ENCODE results near the gene MAOA.
"Not testable (repeated sequence)": the region's sequence is repeated elsewhere in the genome, so short reads cannot be mapped to it uniquely, and the experiment has no call there.

The MAOA gene

DNA sequence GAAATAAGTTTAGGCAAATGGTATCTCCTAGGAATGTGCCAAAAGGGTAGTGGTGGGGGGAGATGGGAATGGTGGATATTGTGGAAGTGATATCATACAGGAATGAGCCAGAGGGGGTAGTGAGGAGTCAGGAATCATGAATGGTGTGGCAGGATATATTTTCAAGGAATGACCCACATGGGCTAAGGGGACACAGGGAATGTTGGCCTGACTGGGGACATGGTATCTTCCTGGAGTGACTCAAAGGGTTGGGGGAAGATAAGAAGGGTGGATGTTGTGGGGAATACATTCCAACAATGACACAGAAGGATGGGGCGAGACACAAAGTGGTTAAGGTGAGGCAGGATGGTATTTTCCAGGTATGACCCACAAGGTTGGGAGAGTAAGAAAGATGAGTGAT is 60.6 kb downstream of the MAOA start:
- no peak for FAIRE-seq

GRCh38 chrX:43717161-43717560 is 61.1 kb downstream of the MAOA start:
- TF ChIP-seq, protein P1, sequence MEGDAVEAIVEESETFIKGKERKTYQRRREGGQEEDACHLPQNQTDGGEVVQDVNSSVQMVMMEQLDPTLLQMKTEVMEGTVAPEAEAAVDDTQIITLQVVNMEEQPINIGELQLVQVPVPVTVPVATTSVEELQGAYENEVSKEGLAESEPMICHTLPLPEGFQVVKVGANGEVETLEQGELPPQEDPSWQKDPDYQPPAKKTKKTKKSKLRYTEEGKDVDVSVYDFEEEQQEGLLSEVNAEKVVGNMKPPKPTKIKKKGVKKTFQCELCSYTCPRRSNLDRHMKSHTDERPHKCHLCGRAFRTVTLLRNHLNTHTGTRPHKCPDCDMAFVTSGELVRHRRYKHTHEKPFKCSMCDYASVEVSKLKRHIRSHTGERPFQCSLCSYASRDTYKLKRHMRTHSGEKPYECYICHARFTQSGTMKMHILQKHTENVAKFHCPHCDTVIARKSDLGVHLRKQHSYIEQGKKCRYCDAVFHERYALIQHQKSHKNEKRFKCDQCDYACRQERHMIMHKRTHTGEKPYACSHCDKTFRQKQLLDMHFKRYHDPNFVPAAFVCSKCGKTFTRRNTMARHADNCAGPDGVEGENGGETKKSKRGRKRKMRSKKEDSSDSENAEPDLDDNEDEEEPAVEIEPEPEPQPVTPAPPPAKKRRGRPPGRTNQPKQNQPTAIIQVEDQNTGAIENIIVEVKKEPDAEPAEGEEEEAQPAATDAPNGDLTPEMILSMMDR (IDR thresholded peaks at IDR 0.05; ENCODE audit: insufficient read depth, missing control alignments), result no peak
- DNase-seq (ENCODE audit: insufficient read length, low spot score) (no peak), FAIRE-seq (no peak)

More for the DNA sequence above, 60.6 kb downstream of the MAOA start:
- DNase-seq (ENCODE audit: insufficient read length, low spot score), result no peak
- TF ChIP-seq, protein P1 (IDR thresholded peaks at IDR 0.05; ENCODE audit: insufficient read depth, missing control alignments), result no peak

DNA sequence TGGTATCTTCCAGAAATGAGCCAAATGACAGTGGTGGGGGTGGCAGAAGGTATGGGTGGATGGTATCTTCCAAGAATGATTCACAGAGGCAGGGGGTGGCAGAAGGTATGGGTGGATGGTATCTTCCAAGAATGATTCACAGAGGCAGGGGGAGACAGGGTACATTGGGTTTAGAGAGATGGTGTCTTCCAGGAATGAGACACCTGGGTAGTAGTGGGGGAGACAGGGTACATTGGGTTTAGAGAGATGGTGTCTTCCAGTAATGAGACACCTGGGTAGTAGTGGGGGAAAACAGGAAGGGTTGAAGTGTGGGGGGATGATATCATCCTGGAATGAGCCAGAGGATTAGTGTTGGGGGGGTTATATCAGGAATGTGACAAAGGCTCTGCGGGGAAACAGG is 62.0 kb downstream of the MAOA start:
- DNase-seq (ENCODE audit: insufficient read length, low spot score), result no peak
- no peak for FAIRE-seq
- TF ChIP-seq, protein P1 (IDR thresholded peaks at IDR 0.05; ENCODE audit: insufficient read depth, missing control alignments), result no peak

GRCh38 chrX:43718546-43718945 is 62.4 kb downstream of the MAOA start:
- FAIRE-seq (no peak), DNase-seq (ENCODE audit: insufficient read length, low spot score) (no peak)
- TF ChIP-seq, protein P1 (IDR thresholded peaks at IDR 0.05; ENCODE audit: insufficient read depth, missing control alignments), result no peak

DNA sequence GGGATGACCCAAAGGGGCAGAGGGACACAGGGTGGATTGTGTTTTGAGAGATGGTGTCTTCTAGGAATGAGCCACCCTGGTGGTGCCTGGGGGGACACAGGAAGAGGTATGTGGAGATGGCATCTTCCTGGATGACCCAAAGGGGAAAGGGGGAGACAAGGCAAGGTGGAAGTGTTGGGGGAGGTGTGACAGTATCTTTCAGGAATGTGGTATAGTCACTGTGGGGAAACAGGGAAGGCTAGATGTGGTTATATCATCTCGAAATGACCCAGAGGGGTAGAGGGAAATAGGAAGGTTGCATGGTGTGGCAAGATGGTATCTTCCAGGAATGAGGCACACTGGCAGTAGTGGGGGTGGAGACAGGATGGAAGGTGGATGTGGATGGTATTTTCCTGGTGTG is 62.9 kb downstream of the MAOA start:
- FAIRE-seq, result no peak
- DNase-seq (ENCODE audit: insufficient read length, low spot score), result no peak
- TF ChIP-seq, protein P1 (IDR thresholded peaks at IDR 0.05; ENCODE audit: insufficient read depth, missing control alignments), result no peak

- TF ChIP-seq, protein P1 (IDR thresholded peaks at IDR 0.05; ENCODE audit: insufficient read depth, missing control alignments), result no peak
- FAIRE-seq, result no peak
Measured at GRCh38 chrX:43720082-43720481, 64.0 kb downstream of the MAOA start.

GRCh38 chrX:43720961-43721360 is 64.9 kb downstream of the MAOA start:
- FAIRE-seq (no peak), DNase-seq (ENCODE audit: insufficient read length, low spot score) (no peak)

More at GRCh38 chrX:43720082-43720481, 64.0 kb downstream of the MAOA start:
- DNase-seq (ENCODE audit: insufficient read length, low spot score), result no peak

DNA sequence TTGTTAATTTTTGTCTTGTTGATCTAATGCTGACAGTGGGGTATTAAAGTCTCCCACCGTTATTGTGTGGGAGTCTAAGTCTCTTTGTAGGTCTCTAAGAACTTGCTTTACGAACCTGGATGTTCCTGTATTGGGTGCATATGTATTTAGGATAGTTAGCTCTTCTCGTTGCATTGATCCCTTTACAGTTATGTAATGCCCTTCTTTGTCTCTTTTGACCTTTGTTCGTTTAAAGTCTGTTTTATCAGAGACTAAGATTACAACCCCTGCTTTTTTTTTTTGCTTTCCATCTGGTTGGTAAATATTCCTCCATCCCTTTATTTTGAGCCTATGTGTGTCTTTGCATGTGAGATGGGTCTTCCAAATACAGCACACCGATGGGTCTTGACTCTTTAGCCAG is 69.1 kb downstream of the MAOA start:
- DNase-seq (ENCODE audit: insufficient read length, low spot score); FAIRE-seq: not testable (repeated sequence)

More at GRCh38 chrX:43720961-43721360, 64.9 kb downstream of the MAOA start:
- TF ChIP-seq, protein P1 (IDR thresholded peaks at IDR 0.05; ENCODE audit: insufficient read depth, missing control alignments), result no peak

DNA sequence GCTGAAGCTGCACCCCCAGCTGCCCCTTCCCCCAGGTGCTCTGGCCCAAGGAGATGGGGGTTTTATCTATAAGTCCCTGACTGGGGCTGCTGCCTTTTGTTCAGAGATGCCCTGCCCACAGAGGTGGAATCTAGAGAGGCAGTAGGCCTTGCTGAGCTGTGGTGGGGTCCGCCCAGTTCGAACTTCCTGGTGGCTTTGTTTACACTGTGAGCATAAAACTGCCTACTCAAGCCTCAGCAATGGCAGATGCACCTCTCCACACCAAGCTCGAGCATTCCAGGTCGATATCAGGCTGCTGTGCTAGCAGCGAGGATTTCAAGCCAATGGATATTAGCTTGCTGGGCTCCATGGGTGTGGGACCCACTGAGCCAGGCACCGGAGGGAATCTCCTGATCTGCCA is 71.2 kb downstream of the MAOA start:
- FAIRE-seq; DNase-seq (ENCODE audit: insufficient read length, low spot score): not testable (repeated sequence)
